Dendritic cell treated with granulocyte-macrophage colony-stimulating factor and Interleukin-4, amounts not matched to agents 40 ng/mL and 50 ng/mL, for 4 days (primary cell): ENCODE results near the gene C5orf22.
"Not testable (repeated sequence)": the region's sequence is repeated elsewhere in the genome, so short reads cannot be mapped to it uniquely, and the experiment has no call there.

Source experiments
- H3K27ac Mint-ChIP-seq: one replicate; pipeline ENCODE4 v1.8.0; 2022; ENCODE audit warnings: mild to moderate bottlenecking, mixed read lengths
- H3K27me3 Mint-ChIP-seq: one replicate; pipeline ENCODE4 v1.8.0; 2022; ENCODE audit warnings: mild to moderate bottlenecking, mixed read lengths
- H3K36me3 Mint-ChIP-seq: one replicate; pipeline ENCODE4 v1.8.0; 2022; ENCODE audit warnings: low read depth, mixed read lengths
- H3K4me1 Mint-ChIP-seq: one replicate; pipeline ENCODE4 v1.8.0; 2022; ENCODE audit warnings: low read depth, mixed read lengths
- H3K4me3 Mint-ChIP-seq: one replicate; pipeline ENCODE4 v1.8.0; 2022; ENCODE audit warnings: mild to moderate bottlenecking, moderate library complexity, mixed read lengths
- H3K9me3 Mint-ChIP-seq: one replicate; pipeline ENCODE4 v1.8.0; 2022; ENCODE audit warnings: mixed read lengths
- intact Hi-C: fragments of 100-400 bp; cut with micrococcal nuclease; formaldehyde crosslinking; loops from one replicate; pipeline ENCODE4 v1.15.0; 2022

Gene C5orf22

DNA sequence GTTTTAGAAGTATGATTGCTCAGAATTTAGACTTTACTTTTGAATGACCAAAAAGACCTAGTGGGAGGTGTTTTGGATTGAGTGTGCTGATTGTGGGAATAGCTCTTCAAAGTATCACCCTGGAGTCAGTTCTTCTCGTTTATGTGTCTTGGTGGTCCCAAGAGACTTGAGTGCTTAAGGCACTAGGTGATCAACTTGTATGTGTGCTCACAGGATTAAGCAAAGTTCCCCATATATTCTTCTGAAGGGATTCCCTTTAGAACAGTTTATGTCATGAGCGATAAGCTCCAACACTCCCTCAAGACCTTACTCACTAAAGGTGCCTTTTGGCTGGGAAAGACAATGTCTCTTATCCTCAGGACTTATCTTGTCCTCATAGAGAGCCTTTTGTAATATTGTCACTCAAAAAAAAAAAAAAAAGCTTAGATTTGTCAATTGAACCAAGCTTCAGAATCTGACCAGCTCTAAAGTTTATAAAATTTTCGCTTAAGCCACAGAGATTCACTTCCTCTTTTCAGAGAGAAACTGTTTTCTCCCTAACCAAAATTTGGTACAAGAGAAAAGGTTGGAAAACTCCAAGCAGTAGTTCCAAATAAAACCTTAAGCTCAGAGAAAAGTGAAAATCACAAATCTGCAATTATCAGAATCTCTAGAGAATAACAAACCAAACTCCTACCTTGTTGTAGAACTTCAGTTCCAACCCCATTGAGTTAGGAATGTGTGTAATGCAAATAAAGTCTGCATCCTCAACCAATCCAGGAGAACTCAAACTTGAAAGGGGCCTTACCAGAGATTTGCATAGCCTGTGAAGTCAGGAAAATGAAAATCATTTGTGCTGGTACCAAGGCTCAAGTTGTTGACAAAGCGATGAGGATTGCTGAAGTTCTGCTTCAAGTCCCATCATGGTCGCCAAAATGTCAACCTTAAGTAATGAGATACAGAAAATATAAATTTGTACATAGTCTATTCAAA is 66.8 kb downstream of the C5orf22 start:
- Mint-ChIP-seq H3K27me3 (peaks cover 2% of the 10 kb centered on the region), H3K36me3 (no peaks in the 10 kb centered on the region), H3K4me1 (no peaks in the 10 kb centered on the region), H3K4me3 (no peak overlapping the region), H3K9me3 (no peaks in the 10 kb centered on the region), H3K27ac (no peak overlapping the region)
- intact Hi-C loops = no loop called here

- intact Hi-C loops, H3K36me3 Mint-ChIP-seq, H3K27me3 Mint-ChIP-seq, H3K4me3 Mint-ChIP-seq, H3K9me3 Mint-ChIP-seq, H3K4me1 Mint-ChIP-seq, H3K27ac Mint-ChIP-seq: not testable (repeated sequence)
Observed at GRCh38 chr5:31602305-31602704, 70.2 kb downstream of the C5orf22 start.

GRCh38 chr5:31604240-31604639 is 72.1 kb downstream of the C5orf22 start:
- Mint-ChIP-seq H3K4me3 (no peak overlapping the region), H3K27me3 (no peaks in the 10 kb centered on the region), H3K27ac (no peak overlapping the region), H3K36me3 (no peaks in the 10 kb centered on the region), H3K9me3 (no peaks in the 10 kb centered on the region), H3K4me1 (no peaks in the 10 kb centered on the region)
- intact Hi-C loops = no loop called here

GRCh38 chr5:31604644-31605043 is 72.5 kb downstream of the C5orf22 start:
- Mint-ChIP-seq H3K4me1 (no peaks in the 10 kb centered on the region), H3K36me3 (no peaks in the 10 kb centered on the region), H3K9me3 (no peaks in the 10 kb centered on the region), H3K27ac (no peak overlapping the region), H3K27me3 (no peaks in the 10 kb centered on the region), H3K4me3 (no peak overlapping the region)
- intact Hi-C loops = no loop called here
